ES-I3 (cell line): Measurements from ENCODE around the gene ANKRD11.
"Not testable (repeated sequence)": the region's sequence is repeated elsewhere in the genome, so short reads cannot be mapped to it uniquely, and the experiment has no call there.

Experiments used
- H3K36me3 ChIP-seq: 2 replicates; pipeline ENCODE4 v1.6.1; 2013; ENCODE audit warnings: mild to moderate bottlenecking, low read length, control low read depth, moderate library complexity; ENCODE audit not compliant: insufficient read depth
- H3K4me1 ChIP-seq: 2 replicates; pipeline ENCODE4 v1.6.1; 2013; ENCODE audit warnings: mild to moderate bottlenecking, control low read depth, low read length; ENCODE audit not compliant: insufficient read depth
- H3K9ac ChIP-seq: 2 replicates; pipeline ENCODE4 v1.6.1; 2013; ENCODE audit warnings: low read depth, mild to moderate bottlenecking, low read length, moderate library complexity
- H3K9me3 ChIP-seq: 2 replicates; pipeline ENCODE4 v1.6.1; 2013; ENCODE audit warnings: mild to moderate bottlenecking, low read length, moderate library complexity; ENCODE audit not compliant: control insufficient read depth, insufficient read depth

ANKRD11 gene

DNA sequence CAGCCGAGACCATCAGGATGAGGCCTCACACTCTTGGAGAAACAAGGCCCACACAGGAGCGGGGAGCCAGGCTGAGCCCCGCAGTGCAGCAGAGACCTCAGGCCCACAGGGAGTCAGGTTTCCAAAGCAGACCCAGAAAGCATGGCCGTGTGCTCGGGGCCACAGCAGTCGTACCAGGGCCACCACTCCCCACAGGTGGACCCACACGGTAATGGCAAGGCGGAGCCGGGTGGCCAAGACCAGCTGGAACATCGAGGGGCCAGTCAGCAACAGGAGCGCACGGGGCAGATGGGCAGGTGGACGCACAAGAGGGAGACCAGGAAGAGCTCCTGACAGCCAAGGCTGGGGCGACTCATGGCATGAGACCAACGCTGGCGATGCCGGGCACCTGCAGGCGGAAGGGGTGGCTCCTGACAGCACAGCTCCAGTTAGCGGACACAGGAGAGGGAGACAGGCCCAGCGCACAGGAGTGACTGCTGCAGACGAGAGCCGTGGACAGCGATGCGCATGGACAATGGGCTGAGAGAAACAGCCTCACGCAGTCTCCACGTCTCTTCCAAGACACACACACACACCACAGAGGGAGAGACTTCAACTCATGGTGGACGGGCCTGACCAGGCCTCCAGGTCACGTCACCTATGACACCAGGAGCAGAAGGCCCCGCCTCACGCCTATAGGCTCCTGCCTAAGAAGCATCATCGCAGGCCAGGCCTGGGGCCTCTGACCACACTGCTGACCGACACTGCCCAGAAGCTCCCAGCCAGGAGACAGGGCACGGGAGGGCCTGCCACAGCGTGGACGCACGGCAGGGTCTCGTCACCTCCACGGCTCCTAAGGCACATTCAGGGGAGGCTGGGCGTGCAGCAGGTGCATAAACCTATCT, 214.3 kb downstream of the ANKRD11 start:
- no peaks in the 10 kb centered on the region for H3K4me1 ChIP-seq
- peaks cover 15% of the 10 kb centered on the region for H3K36me3 ChIP-seq
- H3K9me3 ChIP-seq, result no peaks in the 10 kb centered on the region
- H3K9ac ChIP-seq, result no peak overlapping the region

DNA sequence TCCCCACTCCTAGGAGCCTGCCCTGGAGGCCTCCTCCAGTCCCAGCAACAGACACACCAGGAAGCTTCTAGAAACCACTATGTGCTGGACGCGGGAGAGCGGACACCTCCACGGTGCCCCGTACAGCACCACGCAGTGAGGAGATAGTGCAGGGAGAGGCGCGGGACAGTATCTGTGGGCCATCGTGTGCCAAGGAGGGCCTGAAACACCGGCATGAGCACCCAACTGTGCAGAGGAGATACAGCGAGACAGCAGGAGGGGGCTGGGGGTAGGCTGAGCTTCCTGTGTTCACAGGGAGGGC, 215.1 kb downstream of the ANKRD11 start:
- Histone ChIP-seq H3K9me3 (no peaks in the 10 kb centered on the region), H3K4me1 (no peaks in the 10 kb centered on the region), H3K36me3 (peaks cover 11% of the 10 kb centered on the region), H3K9ac (no peak overlapping the region)

- no peak overlapping the region for H3K9ac ChIP-seq
- H3K9me3 ChIP-seq, result no peaks in the 10 kb centered on the region
- peaks cover 11% of the 10 kb centered on the region for H3K36me3 ChIP-seq
- H3K4me1 ChIP-seq, result no peaks in the 10 kb centered on the region
Measured at GRCh38 chr16:89274561-89275283, 215.6 kb downstream of the ANKRD11 start.

- H3K4me1 ChIP-seq, result no peaks in the 10 kb centered on the region
- H3K9me3 ChIP-seq, result no peaks in the 10 kb centered on the region
- H3K36me3 ChIP-seq, result peaks cover 12% of the 10 kb centered on the region
- H3K9ac ChIP-seq, result no peak overlapping the region
Measured at GRCh38 chr16:89273741-89274472, 216.5 kb downstream of the ANKRD11 start.

DNA sequence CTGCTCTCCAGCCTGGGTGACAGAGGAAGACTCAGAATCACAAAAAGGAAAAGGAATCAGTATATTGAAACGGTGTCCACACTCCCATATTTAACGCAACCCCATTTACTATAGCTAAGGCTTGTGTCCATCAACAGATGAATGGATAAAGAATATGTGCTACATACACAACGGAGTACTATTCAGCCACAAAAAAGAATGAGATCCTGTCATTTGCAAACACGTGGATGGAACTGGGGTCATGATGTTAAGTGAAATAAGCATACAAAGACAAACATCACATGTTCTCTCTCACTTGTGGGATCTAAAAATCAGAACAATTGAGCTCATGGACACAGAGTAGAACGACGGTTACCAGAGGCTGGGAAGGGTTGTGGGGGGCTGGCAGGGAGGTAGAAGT, 217.7 kb downstream of the ANKRD11 start:
- Histone ChIP-seq H3K9me3 (no peaks in the 10 kb centered on the region), H3K4me1 (no peaks in the 10 kb centered on the region), H3K36me3 (peaks cover 10% of the 10 kb centered on the region), H3K9ac (no peak overlapping the region)

DNA sequence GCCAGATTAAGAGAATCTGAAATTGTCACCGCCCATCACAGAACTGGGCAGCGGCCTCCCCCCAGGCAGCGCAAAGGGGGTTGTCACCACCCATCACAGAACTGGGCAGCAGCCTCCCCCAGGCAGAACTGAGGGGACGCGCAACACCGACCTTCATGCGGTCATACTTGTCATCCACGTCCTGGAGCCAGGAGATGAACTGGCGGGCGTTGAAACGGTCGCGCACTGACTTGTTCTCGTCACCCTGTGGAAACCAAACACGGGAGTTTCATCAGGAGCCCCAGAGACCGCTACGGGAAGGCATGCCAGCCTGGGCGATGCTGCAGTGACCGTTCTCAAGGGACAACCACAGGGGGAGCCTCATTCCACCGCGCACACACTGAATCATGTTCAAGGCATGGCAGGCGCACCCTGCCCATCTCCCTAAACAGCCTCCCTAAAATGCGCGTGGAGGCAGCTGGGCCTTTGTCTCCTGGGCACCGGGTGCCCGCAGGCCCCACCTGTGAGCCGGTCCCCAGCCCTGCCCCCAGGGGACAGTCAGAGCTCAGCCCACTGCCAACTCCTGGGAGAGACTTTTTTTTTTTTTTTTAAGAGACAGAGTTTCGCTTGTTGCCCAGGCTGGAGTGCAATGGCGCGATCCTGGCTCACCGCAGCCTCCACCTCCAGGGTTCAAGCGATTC, 219.6 kb downstream of the ANKRD11 start:
- Histone ChIP-seq H3K4me1 (no peaks in the 10 kb centered on the region), H3K36me3 (peaks cover 5% of the 10 kb centered on the region), H3K9ac (no peak overlapping the region), H3K9me3 (no peaks in the 10 kb centered on the region)

DNA sequence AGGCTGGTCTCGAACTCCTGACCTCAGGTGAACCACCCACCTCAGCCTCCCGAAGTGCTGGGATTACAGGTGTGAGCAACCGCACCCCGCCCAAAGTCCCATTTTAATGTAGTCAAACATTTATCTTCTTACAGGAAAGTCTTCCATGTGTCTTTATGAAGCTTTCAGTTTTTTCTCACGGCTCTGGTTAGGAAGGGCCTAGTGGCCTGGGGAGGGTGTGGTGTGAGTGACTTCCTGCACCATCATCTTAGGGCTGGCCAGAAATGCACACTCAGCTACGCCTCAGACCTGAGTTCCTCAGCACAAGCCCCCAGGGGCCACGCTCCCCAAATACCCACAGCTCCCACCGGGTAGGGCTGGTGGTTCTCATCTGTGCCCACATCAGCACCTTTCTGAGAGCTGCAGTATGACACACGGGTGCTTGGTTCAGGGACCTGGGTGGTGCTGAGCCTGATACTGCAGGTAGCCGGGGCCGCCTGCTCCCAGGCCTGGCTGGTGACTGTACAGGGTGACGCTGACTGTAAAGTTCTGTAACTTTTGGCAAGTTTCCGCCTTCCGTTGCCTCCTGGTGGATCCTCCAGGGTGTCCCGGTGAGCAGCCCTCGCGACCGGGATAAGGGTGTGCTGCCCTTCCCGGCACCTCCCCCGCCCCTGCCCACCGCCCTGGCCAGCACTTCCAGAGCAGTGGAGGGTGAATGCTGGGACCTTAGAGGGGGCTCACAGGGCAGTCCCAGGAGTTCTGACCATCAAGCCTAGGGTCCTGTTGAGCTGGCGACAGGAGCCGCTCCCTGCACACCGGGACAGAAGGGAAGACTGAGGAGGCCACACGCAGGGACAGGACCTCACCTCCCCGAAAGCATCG, 220.3 kb downstream of the ANKRD11 start:
- H3K36me3 ChIP-seq, result peaks cover 5% of the 10 kb centered on the region
- no peaks in the 10 kb centered on the region for H3K9me3 ChIP-seq
- no peak overlapping the region for H3K9ac ChIP-seq

GRCh38 chr16:89268987-89269735, 221.2 kb downstream of the ANKRD11 start:
- Histone ChIP-seq H3K9me3 (no peaks in the 10 kb centered on the region), H3K36me3 (peaks cover 5% of the 10 kb centered on the region), H3K4me1 (no peaks in the 10 kb centered on the region), H3K9ac (no peak overlapping the region)

More for the DNA sequence above, 220.3 kb downstream of the ANKRD11 start:
- no peaks in the 10 kb centered on the region for H3K4me1 ChIP-seq

DNA sequence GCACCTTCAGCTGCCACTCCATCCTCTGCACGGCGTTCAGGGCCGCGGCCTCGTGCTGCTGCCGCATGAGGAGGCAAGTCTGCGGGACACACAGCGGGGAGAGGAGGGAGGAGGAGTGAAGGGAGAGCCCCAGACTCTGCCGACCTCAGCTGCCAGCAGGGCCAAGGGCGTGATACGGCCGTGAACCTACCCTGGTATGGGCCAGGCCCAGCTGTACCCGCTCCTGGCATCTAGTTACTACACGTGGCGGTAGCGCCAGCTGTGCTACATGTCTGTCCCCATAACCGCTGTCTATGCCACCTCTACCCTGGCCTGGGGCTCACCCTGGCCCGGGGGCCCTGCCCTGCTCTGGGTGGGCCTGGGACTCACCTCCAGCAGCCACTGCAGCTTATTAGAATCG, 221.8 kb downstream of the ANKRD11 start:
- Histone ChIP-seq H3K9ac (no peak overlapping the region), H3K4me1 (no peaks in the 10 kb centered on the region), H3K36me3 (peaks cover 5% of the 10 kb centered on the region; the same call in 1 of the 2 replicates), H3K9me3 (no peaks in the 10 kb centered on the region)

GRCh38 chr16:89267746-89268145, 222.6 kb downstream of the ANKRD11 start:
- not testable (repeated sequence) for H3K9ac ChIP-seq, H3K9me3 ChIP-seq, H3K36me3 ChIP-seq, H3K4me1 ChIP-seq

DNA sequence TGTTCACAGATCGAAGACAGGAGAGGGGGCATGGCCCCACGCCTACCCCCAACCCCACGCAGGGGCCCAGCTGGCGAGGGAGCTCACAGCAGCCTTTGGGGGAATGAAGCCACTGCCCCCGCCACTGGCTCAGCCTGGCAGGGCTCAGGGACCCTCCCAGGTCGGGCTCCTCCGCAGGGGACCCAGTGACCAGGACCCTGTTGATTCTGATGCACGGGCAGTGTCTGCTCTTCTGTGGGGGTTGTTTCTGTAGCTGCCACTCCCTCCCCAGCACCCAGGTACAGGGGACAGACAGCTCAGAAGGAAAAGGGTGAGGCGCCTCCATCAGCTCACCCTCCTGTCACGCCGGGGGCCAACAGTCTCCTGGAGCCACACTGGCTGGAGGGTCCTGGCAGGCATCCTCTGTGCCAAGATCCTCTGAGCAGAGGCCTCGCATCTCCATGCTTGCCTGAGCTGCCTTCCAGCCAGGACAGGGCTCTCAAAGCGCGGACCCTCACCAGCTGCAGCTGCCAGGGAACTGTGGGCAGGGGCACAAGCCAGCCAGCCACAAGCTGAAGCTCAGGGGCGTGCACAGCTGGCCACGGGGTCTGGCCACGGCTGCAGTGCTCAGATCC, 223.7 kb downstream of the ANKRD11 start:
- H3K9ac ChIP-seq, result no peak overlapping the region
- H3K36me3 ChIP-seq, result peaks cover 2% of the 10 kb centered on the region; the same call in 1 of the 2 replicates
- H3K4me1 ChIP-seq, result no peaks in the 10 kb centered on the region
- no peaks in the 10 kb centered on the region for H3K9me3 ChIP-seq

DNA sequence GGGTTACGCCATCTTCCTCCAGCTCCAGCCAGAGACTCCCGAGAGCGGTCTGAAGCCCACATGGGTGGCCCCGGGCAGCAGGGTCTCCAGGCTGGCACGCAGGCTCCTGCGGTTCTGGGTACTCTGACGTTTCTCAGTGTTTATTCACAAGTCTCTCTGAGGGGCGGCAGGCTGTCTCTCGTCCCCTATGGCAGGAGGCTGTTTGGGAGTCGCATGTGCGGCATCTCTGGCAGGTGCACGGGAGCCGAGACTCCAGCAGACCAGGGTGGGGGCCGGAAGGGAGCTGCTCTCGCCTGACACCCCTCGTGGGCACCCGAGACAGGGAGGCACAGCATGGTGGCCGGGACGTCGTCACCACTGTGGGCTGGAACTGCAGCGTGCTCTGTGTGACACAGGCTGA, 224.7 kb downstream of the ANKRD11 start:
- Histone ChIP-seq H3K9ac (no peak overlapping the region), H3K36me3 (peaks cover 2% of the 10 kb centered on the region; the same call in 1 of the 2 replicates), H3K9me3 (no peaks in the 10 kb centered on the region), H3K4me1 (no peaks in the 10 kb centered on the region)
